HuH-7 (cell line): Measurements from ENCODE around the gene MTG2.

Source experiments
- DNase-seq: peaks from one replicate; pipeline ENCODE4 v3.0.0; 2011; ENCODE audit warnings: low spot score

MTG2 gene

DNA sequence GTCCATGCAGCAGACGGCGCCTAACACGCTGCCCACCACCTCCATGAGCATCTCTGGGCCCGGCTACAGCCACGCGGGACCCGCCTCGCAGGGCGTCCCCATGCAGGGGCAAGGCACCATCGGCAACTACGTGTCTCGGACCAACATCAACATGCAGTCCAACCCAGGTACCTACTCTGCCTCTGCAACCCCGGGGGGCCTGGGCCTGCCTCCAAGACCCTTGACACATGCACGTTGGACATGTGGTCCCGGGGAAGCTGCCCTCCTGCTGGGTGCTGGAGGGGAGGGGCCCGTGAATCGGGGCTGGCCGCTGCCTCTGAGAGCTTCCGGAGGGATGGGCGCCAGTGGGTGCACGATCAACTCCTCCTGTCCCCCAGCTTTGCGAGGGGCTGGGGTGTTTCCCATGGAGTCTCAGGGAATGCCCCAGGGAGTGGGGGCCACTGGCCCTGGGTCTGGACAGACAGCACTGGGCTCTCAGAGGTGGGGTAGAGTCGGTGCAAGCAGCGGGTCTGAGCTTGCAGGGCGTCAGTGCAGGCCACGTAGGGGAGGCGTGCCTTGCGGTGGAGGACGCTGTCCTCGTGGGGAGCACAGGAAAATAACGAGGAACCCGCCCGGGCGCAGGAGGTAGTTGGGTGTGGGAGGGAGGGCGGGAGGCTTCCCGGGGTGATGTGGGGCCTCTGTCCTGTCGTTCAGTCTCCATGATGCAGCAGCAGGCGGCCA is 19.9 kb upstream of the MTG2 start:
- no peak for DNase-seq

DNA sequence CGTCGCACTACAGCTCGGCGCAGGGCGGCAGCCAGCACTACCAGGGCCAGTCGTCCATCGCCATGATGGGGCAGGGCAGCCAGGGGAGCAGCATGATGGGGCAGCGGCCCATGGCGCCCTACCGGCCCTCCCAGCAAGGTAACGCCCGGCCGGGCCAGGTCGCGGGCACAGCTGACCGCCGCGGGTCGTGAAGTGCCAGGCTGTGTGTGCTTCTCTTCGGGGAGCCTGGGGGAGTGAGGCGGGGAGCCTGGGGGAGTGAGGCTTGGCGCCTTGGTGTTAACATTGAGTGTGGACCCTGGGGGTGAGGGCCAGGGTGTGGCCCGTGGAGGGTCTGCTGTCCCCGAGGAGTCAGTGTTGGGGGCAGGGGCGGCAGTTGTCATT is 19.4 kb upstream of the MTG2 start:
- DNase-seq, result no peak

GRCh38 chr20:62163986-62164762 is 18.7 kb upstream of the MTG2 start:
- DNase-seq, result no peak

DNA sequence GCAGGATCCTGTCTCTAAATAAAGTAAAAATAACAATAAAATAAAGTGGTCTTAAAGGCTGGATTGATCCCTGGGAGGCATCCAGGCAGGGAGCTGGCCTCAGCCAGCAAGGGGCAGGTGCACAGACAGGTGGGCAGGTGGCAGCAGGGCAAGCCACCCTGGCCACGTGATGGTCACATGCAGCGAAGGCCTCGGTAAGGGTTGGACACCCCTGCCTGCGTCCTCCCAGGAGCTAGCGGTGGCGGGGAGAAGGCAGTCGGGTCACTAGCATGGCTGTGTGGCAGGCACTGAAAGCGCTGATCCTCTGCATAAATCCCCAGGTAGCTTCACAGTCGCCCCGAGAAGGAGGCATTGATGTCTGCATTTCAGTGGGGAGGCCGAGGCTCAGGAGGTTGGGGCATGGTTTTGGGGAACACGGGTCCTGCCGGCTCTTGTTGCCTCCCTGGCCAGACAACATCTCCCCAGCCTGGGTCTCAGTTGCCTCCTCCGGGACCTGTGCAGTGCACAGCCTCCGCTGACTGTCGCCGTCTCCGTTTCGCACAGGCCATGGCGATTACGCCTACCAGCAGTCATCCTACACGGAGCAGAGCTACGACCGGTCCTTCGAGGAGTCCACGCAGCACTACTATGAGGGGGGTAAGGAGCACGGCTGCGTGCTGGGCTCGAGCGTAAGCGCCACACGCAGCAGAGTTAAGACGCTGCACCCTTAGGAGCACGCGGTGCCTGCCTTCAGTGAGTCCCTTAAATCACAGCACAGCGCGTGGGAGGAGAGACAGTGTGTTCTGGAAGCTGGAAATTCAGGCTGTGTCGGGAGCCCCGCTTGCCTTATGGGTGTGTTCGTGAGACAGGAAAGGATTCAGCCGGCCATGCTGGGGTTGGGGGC is 17.7 kb upstream of the MTG2 start:
- no peak for DNase-seq

GRCh38 chr20:62165762-62166399 is 16.9 kb upstream of the MTG2 start:
- DNase-seq, result peak; percentile 93

- no peak for DNase-seq
These were observed 15.4 kb upstream of the MTG2 start for GRCh38 chr20:62167474-62167873.

DNA sequence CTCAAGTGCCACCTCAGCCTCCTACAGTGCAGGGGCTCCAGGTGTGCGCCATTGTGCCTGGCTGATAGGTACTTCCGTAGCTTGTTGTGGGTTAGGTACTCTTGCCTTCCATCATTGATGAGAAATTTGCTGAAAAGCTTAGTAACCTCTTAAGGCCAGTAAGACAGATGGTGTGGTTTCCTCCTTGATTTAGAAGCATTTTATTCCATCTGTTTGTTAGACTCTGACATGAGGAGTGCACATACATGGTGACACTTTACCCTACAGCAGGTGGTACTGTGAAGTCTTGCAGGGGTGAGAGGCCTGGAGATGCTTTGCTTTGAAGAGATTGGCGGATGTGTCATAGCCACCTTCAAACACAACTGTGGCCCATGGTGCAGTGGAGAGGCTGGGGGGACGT is 14.8 kb upstream of the MTG2 start:
- no peak for DNase-seq

DNA sequence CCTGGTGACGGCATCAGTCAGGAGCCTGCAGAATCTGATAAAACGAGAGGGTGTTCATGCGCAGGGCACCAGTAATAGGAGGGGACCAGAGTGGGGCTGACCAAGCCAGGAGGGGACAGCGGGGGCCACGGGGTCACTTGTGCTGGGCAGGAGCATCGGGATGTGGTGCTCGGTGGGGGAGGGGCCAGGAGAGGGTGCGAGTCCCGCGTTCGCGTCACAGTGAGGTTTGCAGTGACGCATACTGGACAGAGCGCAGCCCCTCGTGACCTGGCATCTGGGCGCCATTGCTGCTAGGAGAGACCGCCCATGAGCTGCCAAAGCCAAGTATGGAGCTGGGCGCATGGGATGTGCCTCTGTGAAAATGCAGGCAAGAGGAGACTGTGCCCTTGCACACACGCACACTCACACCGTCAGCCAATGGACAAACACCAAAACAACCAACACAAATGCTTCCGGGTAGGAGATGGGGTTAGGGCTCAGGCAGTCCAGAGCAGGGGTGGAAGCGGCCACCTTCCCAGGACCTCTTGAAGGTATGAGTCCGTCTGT is 13.9 kb upstream of the MTG2 start:
- DNase-seq, result no peak

GRCh38 chr20:62170536-62170935 is 12.3 kb upstream of the MTG2 start:
- DNase-seq, result no peak

GRCh38 chr20:62171245-62171644 is 11.6 kb upstream of the MTG2 start:
- DNase-seq, result no peak

DNA sequence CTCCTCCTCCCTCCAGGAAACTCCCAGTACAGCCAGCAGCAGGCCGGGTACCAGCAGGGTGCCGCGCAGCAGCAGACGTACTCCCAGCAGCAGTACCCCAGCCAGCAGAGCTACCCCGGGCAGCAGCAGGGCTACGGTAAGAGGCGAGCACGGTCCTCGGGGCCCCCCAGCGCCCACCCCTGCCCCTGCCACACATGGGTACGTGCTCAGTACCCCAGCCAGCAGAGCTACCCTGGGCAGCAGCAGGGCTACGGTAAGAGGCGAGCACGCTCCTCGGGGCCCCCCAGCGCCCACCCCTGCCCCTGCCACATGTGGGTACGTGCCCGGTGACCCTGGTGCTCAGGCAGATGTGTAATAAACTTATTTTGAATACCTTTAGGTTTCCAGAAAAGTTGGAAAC is 10.2 kb upstream of the MTG2 start:
- no peak for DNase-seq

DNA sequence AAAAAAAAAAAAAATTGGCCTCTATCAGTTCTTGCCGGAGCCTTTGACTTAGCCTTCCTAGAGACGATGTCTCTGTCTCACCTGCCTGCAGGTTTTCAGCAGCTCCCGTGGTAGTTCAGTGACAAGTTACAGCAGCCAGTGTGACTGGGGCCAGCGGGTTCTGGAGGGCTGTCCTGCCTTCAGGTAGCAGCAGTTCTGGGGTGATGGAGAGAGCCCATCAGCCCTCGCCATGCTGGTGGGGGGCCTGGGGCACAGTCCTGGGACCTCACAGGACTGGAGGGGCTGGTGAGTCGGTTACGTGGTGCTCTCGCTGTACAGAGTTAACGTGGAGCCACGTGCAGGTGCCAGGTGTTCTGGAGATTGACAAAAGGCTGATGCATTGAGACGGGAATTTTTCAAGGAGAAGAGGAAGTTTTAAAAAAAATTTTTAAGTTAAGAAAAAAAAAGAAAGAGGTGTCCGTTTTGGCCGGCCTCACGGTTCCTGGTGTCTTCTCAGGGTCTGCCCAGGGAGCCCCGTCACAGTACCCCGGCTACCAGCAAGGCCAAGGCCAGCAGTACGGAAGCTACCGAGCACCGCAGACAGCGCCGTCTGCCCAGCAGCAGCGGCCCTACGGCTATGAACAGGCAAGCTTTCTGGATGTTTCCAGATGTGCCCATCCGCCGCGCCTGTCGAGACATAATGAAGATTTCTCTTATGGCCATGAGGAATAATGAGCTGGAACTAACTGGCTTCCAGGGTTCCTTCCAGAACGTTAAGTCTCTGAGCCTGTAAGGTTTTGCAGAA is 8.6 kb upstream of the MTG2 start:
- no peak for DNase-seq

DNA sequence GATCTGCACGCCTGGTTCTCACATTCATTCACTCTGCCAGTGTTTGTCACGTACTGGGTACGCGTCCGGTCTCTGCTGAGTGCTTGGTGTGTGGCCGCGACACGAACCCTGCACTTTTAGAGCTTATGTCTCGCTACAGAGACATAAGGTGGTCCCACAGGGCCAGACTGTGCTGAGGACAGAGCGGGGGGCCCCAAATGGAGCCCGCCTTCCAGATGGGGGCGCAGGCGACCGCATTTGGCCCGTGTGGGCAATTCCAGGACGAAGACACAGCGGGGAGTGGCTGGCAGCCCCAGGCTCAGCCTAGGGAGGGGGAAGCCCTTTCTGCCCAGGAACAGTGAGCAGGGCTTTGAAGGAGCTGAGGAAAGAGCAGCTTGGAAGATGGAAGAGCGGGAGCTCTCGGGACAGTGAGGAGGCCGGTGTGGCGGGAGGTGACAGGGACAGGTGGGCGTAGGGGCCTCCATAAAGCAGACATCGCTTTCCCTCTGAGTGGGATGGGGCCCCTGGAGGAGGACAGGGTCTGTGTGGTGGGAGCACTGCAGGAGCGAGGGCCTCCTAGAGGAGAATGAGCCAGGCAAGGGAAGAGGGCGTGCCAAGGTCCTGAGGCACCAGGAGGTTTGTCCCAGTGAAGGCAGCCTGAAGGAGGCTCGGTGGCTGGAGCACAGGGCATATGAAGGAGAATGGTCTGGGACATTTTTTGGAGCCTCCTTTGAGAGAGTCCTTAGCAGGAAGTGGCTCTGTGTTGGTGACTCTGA is 7.8 kb upstream of the MTG2 start:
- DNase-seq, result no peak

- DNase-seq, result no peak
These were observed 7.1 kb upstream of the MTG2 start for GRCh38 chr20:62175711-62176110.

DNA sequence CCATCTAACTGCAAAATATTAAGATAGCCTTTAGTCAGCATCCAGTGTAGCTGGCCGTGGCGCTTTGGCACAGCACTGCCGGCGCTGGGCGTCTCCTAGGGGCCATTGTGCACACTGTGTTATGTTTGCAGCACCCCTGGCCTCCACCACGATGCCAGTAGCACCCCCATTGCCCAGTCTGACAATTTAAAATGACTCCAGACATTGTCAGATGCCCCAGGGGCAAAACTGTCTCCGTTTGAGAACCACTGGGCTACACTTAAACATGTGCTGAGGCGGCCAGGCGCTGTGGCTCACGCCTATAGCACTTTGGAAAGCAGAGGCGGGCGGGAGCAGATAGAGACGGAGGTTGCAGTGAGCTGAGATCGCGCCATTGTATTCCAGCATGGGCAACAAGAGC is 6.0 kb upstream of the MTG2 start:
- no peak for DNase-seq

DNA sequence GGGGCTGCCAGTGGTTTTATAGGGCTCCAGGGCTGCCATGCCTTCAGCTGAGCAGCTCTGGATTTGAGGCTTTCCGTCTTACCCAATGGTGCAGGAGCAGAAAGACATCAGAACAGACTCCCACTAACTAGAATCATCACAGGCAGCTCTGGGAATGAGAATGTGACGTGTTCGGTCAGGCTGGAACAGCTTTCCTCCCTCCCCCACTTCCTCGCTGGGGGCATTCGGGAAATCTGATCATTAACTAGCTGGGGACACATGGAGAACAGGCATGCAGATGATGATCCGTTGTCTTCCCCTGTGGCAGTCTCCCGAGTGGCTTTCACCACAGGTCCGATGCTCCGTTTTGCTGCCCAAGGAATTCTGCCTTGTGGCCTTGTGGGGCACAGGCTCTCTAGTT is 5.5 kb upstream of the MTG2 start:
- no peak for DNase-seq

- no peak for DNase-seq
These were observed 4.3 kb upstream of the MTG2 start for GRCh38 chr20:62178316-62179161.

DNA sequence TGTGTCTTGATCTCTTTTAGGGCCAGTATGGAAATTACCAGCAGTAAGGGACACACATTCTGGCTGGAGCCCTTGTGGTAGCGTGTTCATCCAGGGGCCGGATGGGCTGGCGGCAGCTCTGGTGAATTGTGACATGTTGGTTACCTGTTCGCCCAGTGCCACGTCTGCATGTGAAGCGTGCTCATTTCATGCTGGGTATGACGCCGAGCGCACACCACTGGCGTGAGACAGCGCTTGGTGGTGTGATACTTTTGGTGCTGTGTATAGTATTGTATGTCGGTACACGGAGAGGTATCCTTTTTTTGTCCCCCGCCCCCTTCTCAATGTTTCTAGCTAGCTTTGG is 3.7 kb upstream of the MTG2 start:
- no peak for DNase-seq

DNA sequence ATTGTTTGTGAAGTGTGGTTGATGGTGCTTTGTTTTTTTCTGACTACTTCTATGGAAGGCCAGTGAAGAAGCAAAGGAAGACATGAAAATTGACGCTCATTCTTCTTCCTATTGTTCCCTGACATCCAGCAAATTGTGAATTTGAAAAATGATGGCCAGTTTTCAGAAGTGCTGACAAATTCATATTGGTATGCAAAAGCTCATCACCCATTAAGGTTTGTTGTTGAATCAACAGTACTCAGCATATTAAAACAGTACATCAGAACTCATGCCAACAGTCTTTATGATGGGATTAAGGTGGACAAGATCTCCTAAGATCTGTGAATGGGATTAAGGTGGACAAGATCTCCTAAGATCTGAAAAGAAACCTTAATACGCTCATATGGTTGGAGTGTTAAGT is 1.0 kb upstream of the MTG2 start:
- DNase-seq, result no peak
